Endodermal cell (in vitro differentiated cells): ENCODE measurements around the gene CD226. TPM values are rescaled to one million over a fixed set of nuclear protein-coding genes. Genes with fewer than 3 reads are reported as not detected.

ENCODE experiments used
- DNase-seq: peaks from one replicate; pipeline ENCODE4 v3.0.0-alpha.2; 2017
- H3K27ac ChIP-seq: 2 replicates; pipeline ENCODE4 v1.5.1; 2013; ENCODE audit warnings: mild to moderate bottlenecking, low read depth, low read length, moderate library complexity
- H3K27me3 ChIP-seq: 2 replicates; pipeline ENCODE4 v1.6.1; 2013; ENCODE audit warnings: mild to moderate bottlenecking, low read length, moderate library complexity; ENCODE audit not compliant: insufficient read depth, control insufficient read depth, poor library complexity, severe bottlenecking
- H3K36me3 ChIP-seq: 2 replicates; pipeline ENCODE4 v1.7.0; 2013; ENCODE audit warnings: mild to moderate bottlenecking, low read length, moderate library complexity; ENCODE audit not compliant: control insufficient read depth, insufficient read depth
- H3K4me1 ChIP-seq: one replicate; pipeline ENCODE4 v1.7.0; 2013; ENCODE audit warnings: low read length; ENCODE audit not compliant: control insufficient read depth, insufficient read depth
- H3K4me3 ChIP-seq: 2 replicates; pipeline ENCODE4 v1.5.1; 2013; ENCODE audit warnings: mild to moderate bottlenecking, low read length, moderate library complexity
- H3K9ac ChIP-seq: 2 replicates; pipeline ENCODE4 v1.6.1; 2013; ENCODE audit warnings: mild to moderate bottlenecking, low read length, moderate library complexity; ENCODE audit not compliant: poor library complexity, severe bottlenecking; ENCODE audit errors: extremely low read depth
- H3K9me3 ChIP-seq: 2 replicates; pipeline ENCODE4 v1.6.1; 2013; ENCODE audit warnings: mild to moderate bottlenecking, low read length, moderate library complexity; ENCODE audit not compliant: control insufficient read depth
- H3K27ac Mint-ChIP-seq: 2 replicates; pipeline ENCODE4 v1.8.0; 2020; ENCODE audit warnings: mixed read lengths
- H3K27me3 Mint-ChIP-seq: 2 replicates; pipeline ENCODE4 v1.8.0; 2021; ENCODE audit warnings: mild to moderate bottlenecking, mixed read lengths; ENCODE audit not compliant: insufficient read depth
- H3K36me3 Mint-ChIP-seq: 2 replicates; pipeline ENCODE4 v1.8.0; 2020; ENCODE audit warnings: low read depth, mixed read lengths
- H3K4me1 Mint-ChIP-seq: 2 replicates; pipeline ENCODE4 v1.8.0; 2020; ENCODE audit warnings: mixed read lengths
- H3K4me3 Mint-ChIP-seq: 2 replicates; pipeline ENCODE4 v1.8.0; 2020; ENCODE audit warnings: mild to moderate bottlenecking, moderate library complexity, mixed read lengths
- H3K9me3 Mint-ChIP-seq: 2 replicates; pipeline ENCODE4 v1.8.0; 2020; ENCODE audit warnings: mild to moderate bottlenecking, mixed read lengths
- WGBS, 2 experiments: methylation state at CpG; one replicate each; pipeline versions ENCODE4 v1.1.5 to v1.1.7; 2013; ENCODE audit warnings: missing lambda C conversion rate in 2 of 2, mixed read lengths in 1 of 2; ENCODE audit not compliant: insufficient coverage in 1 of 2, insufficient read length in 1 of 2; 5-methylcytosine and 5-hydroxymethylcytosine counted together
- total RNA-seq, 2 donors: library from RNA; stranded (reverse); fragmentation: NEBNext Ultra II Directional in 1 of 2; extraction: Animal tissue kit (Norgen Biotek cat#: 25700) in 1 of 2; gene quantifications; 2 replicates in 1 of 2; 3 replicates in 1 of 2; pipeline ENCODE4 v1.2.1, GENCODE V29; 2021
- TF ChIP-seq, protein P1 (sequence below): fragments of 200-600 bp; sonication (generic); conservative IDR thresholded peaks from 2 replicates; pipeline ENCODE4 v1.5.0; 2021; ENCODE audit warnings: antibody characterized with exemption, mild to moderate bottlenecking

Gene CD226
- total RNA-seq, 2 donors from 2014 or later, result 0.13 TPM; not detected in 1

GRCh38 chr18:69872661-69873060, 75.0 kb downstream of the CD226 start:
- Histone ChIP-seq H3K36me3 (no peaks in the 10 kb centered on the region), H3K27me3 (no peaks in the 10 kb centered on the region), H3K4me1 (no peaks in the 10 kb centered on the region), H3K27ac (no peak overlapping the region), H3K9me3 (no peaks in the 10 kb centered on the region), H3K4me3 (no peak overlapping the region), H3K9ac (no peak overlapping the region)
- Mint-ChIP-seq H3K4me3 (no peak overlapping the region), H3K4me1 (no peaks in the 10 kb centered on the region), H3K9me3 (peaks cover 2% of the 10 kb centered on the region), H3K36me3 (no peaks in the 10 kb centered on the region), H3K27me3 (no peaks in the 10 kb centered on the region), H3K27ac (no peak overlapping the region)
- DNase-seq, result no peak
- TF ChIP-seq, protein P1, sequence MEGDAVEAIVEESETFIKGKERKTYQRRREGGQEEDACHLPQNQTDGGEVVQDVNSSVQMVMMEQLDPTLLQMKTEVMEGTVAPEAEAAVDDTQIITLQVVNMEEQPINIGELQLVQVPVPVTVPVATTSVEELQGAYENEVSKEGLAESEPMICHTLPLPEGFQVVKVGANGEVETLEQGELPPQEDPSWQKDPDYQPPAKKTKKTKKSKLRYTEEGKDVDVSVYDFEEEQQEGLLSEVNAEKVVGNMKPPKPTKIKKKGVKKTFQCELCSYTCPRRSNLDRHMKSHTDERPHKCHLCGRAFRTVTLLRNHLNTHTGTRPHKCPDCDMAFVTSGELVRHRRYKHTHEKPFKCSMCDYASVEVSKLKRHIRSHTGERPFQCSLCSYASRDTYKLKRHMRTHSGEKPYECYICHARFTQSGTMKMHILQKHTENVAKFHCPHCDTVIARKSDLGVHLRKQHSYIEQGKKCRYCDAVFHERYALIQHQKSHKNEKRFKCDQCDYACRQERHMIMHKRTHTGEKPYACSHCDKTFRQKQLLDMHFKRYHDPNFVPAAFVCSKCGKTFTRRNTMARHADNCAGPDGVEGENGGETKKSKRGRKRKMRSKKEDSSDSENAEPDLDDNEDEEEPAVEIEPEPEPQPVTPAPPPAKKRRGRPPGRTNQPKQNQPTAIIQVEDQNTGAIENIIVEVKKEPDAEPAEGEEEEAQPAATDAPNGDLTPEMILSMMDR, result no peak
- WGBS, 2 experiments, result 98% methylated on average over 4 of the region's 4 CpGs; no CpG with 5 or more reads in 1 of the 2 experiments

- no peaks in the 10 kb centered on the region for H3K9me3 Mint-ChIP-seq
Observed at GRCh38 chr18:69871363-69871762, 76.3 kb downstream of the CD226 start.

DNA sequence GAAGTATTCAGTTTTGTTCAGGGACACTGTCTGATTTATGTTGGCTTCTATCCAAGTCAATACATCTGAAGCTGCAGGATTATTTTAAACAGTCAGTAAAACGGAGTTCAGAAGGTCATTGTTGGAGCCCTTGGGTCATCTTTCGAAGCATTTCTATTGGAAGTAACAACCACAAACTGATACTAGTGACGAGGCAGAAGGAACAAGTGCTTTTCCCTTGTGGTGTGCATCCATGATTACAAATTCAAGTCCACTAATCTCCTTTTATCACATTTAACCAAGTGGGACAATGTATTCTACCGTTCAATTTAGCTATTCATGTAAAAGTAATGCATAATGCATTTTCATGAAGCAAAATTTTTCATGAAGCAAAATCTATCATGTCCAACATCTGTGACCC, 76.9 kb downstream of the CD226 start:
- Histone ChIP-seq H3K36me3 (no peaks in the 10 kb centered on the region), H3K4me3 (no peak overlapping the region), H3K27ac (peak overlapping the region; percentile 10), H3K9me3 (no peaks in the 10 kb centered on the region), H3K27me3 (no peaks in the 10 kb centered on the region), H3K4me1 (no peaks in the 10 kb centered on the region), H3K9ac (no peak overlapping the region)
- Mint-ChIP-seq H3K4me3 (no peak overlapping the region), H3K9me3 (no peaks in the 10 kb centered on the region), H3K27ac (no peak overlapping the region), H3K4me1 (no peaks in the 10 kb centered on the region), H3K27me3 (no peaks in the 10 kb centered on the region), H3K36me3 (no peaks in the 10 kb centered on the region)
- WGBS, 2 experiments, result 90 to 91% methylated on average over 4 of the region's 4 CpGs
- DNase-seq, result no peak
- TF ChIP-seq, protein P1, result no peak

More at GRCh38 chr18:69871363-69871762, 76.3 kb downstream of the CD226 start:
- TF ChIP-seq, protein P1, result no peak
- Mint-ChIP-seq H3K27me3 (no peaks in the 10 kb centered on the region), H3K27ac (no peak overlapping the region), H3K4me3 (no peak overlapping the region), H3K36me3 (no peaks in the 10 kb centered on the region), H3K4me1 (no peaks in the 10 kb centered on the region)
- Histone ChIP-seq H3K4me3 (no peak overlapping the region), H3K27ac (no peak overlapping the region), H3K36me3 (no peaks in the 10 kb centered on the region), H3K27me3 (no peaks in the 10 kb centered on the region), H3K9me3 (no peaks in the 10 kb centered on the region), H3K9ac (no peak overlapping the region), H3K4me1 (no peaks in the 10 kb centered on the region)
- DNase-seq, result no peak
- 92 to 95% methylated on average over 1 to 2 of the region's 2 CpGs for WGBS, 2 experiments
